ENCODE measurements around the gene FOXP1. TPM values are rescaled to one million over a fixed set of nuclear protein-coding genes. Genes with fewer than 3 reads are reported as not detected.

Gene FOXP1
- total RNA-seq, 2 donors from 2014 or later: 41.7 to 94.3 TPM

DNA sequence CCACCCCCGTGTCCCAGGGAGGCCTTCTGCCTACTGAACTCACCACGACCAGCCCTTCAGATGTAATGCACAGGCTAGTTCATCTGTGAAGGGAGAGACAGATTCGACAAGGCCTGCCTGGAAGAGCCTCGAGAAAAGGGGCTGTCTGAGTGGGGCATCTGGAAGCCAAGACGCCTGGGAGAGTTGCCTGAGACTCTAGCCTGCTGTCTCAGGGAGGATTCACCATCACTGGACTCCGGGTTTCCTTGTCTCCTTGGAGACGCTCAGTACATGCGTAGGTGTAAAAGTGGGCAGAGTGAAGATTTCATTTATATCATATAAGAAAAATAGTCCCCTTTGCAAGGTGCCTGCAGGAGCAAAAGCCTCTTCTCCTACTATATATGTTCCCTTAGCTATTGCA, 468.9 kb downstream of the FOXP1 start:
- Mint-ChIP-seq H3K36me3 (ENCODE audit: low read depth) (peaks cover 19% of the 10 kb centered on the region), H3K4me1 (peaks cover 18% of the 10 kb centered on the region), H3K9me3 (no peaks in the 10 kb centered on the region), H3K4me3 (no peak overlapping the region), H3K27me3 (ENCODE audit: insufficient read depth) (no peaks in the 10 kb centered on the region), H3K27ac (no peak overlapping the region)
- Histone ChIP-seq H3K27ac (ENCODE audit: low read depth, low read length) (no peak overlapping the region), H3K9ac (ENCODE audit: extremely low read depth, low read length, poor library complexity, severe bottlenecking) (no peak overlapping the region), H3K36me3 (ENCODE audit: control insufficient read depth, insufficient read depth, low read length) (no peaks in the 10 kb centered on the region), H3K4me3 (ENCODE audit: low read length) (no peak overlapping the region), H3K4me1 (ENCODE audit: control insufficient read depth, insufficient read depth, low read length) (no peaks in the 10 kb centered on the region), H3K27me3 (ENCODE audit: control insufficient read depth, insufficient read depth, low read length, poor library complexity, severe bottlenecking) (no peaks in the 10 kb centered on the region), H3K9me3 (ENCODE audit: control insufficient read depth, low read length) (no peaks in the 10 kb centered on the region)
- WGBS, 2 experiments (ENCODE audit: insufficient coverage in 1 of 2, insufficient read length in 1 of 2): 83 to 88% methylated on average over 4 to 6 of the region's 8 CpGs
- no peak for DNase-seq
- TF ChIP-seq, protein P1, sequence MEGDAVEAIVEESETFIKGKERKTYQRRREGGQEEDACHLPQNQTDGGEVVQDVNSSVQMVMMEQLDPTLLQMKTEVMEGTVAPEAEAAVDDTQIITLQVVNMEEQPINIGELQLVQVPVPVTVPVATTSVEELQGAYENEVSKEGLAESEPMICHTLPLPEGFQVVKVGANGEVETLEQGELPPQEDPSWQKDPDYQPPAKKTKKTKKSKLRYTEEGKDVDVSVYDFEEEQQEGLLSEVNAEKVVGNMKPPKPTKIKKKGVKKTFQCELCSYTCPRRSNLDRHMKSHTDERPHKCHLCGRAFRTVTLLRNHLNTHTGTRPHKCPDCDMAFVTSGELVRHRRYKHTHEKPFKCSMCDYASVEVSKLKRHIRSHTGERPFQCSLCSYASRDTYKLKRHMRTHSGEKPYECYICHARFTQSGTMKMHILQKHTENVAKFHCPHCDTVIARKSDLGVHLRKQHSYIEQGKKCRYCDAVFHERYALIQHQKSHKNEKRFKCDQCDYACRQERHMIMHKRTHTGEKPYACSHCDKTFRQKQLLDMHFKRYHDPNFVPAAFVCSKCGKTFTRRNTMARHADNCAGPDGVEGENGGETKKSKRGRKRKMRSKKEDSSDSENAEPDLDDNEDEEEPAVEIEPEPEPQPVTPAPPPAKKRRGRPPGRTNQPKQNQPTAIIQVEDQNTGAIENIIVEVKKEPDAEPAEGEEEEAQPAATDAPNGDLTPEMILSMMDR (conservative IDR thresholded peaks at IDR 0.05): no peak

DNA sequence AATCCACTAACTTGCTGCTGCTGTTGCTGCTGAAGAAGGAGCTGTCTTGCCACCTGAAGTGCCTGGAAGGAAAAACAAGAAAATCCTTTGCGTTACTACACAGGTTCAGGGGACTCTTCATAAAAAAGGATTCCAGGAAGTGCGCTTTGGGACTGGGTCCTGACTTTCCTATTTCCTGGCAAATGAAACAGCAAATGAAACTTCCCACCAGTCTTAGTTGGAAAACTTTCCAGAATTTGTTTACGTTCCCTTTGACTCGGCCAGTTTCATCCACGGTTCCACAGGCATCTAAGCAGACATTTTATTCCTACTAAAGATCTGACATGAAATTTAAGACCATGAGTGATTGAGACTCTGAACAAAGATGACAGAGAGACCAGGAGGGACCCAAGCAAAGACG, 471.0 kb downstream of the FOXP1 start:
- 77 to 81% methylated on average over 5 to 6 of the region's 6 CpGs for WGBS, 2 experiments (ENCODE audit: insufficient coverage in 1 of 2, insufficient read length in 1 of 2)
- Histone ChIP-seq H3K27me3 (ENCODE audit: control insufficient read depth, insufficient read depth, low read length, poor library complexity, severe bottlenecking) (no peaks in the 10 kb centered on the region), H3K27ac (ENCODE audit: low read depth, low read length) (no peak overlapping the region), H3K4me1 (ENCODE audit: control insufficient read depth, insufficient read depth, low read length) (no peaks in the 10 kb centered on the region), H3K9me3 (ENCODE audit: control insufficient read depth, low read length) (no peaks in the 10 kb centered on the region), H3K36me3 (ENCODE audit: control insufficient read depth, insufficient read depth, low read length) (no peaks in the 10 kb centered on the region), H3K4me3 (ENCODE audit: low read length) (no peak overlapping the region), H3K9ac (ENCODE audit: extremely low read depth, low read length, poor library complexity, severe bottlenecking) (no peak overlapping the region)
- Mint-ChIP-seq H3K27ac (peak overlapping the region; percentile 41), H3K4me1 (peaks cover 18% of the 10 kb centered on the region), H3K9me3 (no peaks in the 10 kb centered on the region), H3K36me3 (ENCODE audit: low read depth) (peaks cover 28% of the 10 kb centered on the region), H3K4me3 (no peak overlapping the region), H3K27me3 (ENCODE audit: insufficient read depth) (no peaks in the 10 kb centered on the region)
- DNase-seq: no peak
- TF ChIP-seq, protein P1 (conservative IDR thresholded peaks at IDR 0.05): no peak

DNA sequence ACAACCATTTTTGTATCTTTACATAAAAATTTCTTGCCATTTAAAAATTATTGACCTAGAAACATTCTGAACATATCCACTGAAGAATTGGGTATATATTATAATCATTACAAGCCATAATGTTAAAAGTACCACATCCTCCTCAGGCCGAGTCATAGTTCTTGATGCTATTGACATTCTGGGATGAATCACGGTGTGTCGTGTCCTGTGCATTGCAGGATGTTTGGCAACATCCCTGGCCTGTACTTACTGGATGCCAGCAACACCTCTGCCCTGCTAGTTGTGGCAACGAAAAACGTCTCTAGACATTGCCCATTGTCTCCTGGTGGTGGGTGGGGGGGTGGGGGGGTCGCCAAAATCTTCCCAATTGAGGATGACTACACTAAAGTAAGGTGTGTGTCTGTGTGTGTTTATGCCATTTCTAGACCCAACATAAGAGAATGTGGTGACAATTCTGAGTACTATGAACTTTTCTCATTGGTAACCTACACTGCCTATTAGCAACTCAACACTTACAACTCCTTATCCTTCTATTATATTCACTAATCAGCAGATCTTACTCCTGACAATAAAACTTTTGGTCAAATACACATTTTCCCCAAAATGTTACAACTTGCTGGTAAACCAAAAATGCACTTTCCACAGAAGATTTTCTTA, 471.6 kb downstream of the FOXP1 start:
- WGBS, 2 experiments (ENCODE audit: insufficient coverage in 1 of 2, insufficient read length in 1 of 2): 86 to 100% methylated on average over 2 to 6 of the region's 6 CpGs
- Histone ChIP-seq H3K27me3 (ENCODE audit: control insufficient read depth, insufficient read depth, low read length, poor library complexity, severe bottlenecking) (no peaks in the 10 kb centered on the region), H3K36me3 (ENCODE audit: control insufficient read depth, insufficient read depth, low read length) (no peaks in the 10 kb centered on the region), H3K27ac (ENCODE audit: low read depth, low read length) (no peak overlapping the region), H3K9me3 (ENCODE audit: control insufficient read depth, low read length) (no peaks in the 10 kb centered on the region), H3K4me3 (ENCODE audit: low read length) (no peak overlapping the region), H3K9ac (ENCODE audit: extremely low read depth, low read length, poor library complexity, severe bottlenecking) (no peak overlapping the region), H3K4me1 (ENCODE audit: control insufficient read depth, insufficient read depth, low read length) (no peaks in the 10 kb centered on the region)
- peak overlapping the region; percentile 41 for H3K27ac Mint-ChIP-seq
- H3K4me3 Mint-ChIP-seq: no peak overlapping the region
- DNase-seq: no peak
- H3K4me1 Mint-ChIP-seq: peaks cover 18% of the 10 kb centered on the region
- H3K36me3 Mint-ChIP-seq (ENCODE audit: low read depth): peaks cover 28% of the 10 kb centered on the region
- TF ChIP-seq, protein P1 (conservative IDR thresholded peaks at IDR 0.05): no peak
- H3K27me3 Mint-ChIP-seq (ENCODE audit: insufficient read depth): no peaks in the 10 kb centered on the region
- H3K9me3 Mint-ChIP-seq: no peaks in the 10 kb centered on the region
